Stimulated activated CD8-positive, alpha-beta memory T cell treated with anti-CD3 and anti-CD28 coated beads, Interleukin-15, amount 100 ng/mL, for 4 hours (primary cell): ENCODE results near the gene NAT14.

Experiments used
- DNase-seq, 2 donors: peaks; one replicate each; pipeline ENCODE4 v3.0.0-alpha.2; 2020; ENCODE audit warnings: low read depth in 2 of 2

NAT14 gene

DNA sequence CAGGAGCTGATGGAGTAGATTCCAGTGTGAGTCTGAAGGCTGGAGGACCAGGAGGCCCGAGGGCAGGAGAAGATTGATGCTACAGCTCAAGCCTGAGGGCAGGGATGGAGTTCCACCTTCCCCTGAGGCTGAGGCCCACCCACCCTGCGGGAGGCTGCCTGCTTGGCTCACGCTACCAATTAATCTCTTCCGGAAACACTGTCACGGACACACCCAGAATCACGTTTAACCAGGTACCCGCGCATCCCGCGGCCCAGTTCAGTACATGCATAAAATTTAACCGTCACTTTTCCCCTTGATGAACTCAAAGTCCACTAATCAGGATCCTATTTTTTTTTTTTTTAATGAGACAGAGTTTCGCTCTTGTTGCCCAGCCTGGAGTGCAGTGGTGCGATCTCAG lies 13.7 kb upstream of the NAT14 start:
- no peak for DNase-seq

- no peak for DNase-seq
Observed at GRCh38 chr19:55472463-55472862, 12.5 kb upstream of the NAT14 start.

DNA sequence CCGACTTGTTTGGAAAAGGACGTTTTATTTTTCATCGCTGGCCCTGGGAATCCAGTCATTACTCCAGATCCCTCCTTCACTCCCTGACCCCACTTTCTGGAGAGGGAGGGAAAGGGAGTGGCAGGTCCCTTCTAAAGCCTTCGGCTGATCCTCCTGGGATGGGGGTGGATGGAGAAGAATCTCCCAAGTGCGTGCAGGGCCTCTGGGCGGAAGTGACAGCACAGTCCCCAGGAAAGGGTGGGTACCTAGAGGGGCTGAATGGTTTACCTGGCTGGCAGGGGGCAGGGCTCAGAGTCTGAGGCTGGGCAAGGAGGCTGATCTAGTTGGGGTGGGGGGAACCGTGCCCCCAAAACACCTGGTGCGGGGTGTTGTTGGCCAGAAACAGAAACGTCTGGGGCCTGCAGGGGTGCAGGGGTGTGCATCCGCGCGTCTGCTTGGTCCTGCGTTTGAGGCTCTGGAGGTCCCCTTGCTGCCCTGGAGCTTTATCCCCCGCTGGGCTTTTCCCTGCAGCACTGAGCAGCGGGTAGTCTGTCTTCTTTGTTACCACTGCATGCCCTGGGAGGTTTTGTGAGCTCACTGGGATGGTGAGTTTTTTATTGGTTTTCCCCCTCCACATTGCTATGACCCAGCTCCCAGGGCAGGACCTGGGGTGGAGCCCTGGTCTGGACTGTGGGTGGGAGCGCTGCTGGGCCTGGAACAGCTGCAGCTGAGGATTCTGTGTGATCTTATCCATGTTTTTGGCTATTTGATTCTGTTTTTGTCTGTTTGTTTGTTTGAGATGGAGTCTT lies 11.6 kb upstream of the NAT14 start:
- DNase-seq: no peak

- no peak for DNase-seq
Observed at GRCh38 chr19:55474269-55475265, 10.4 kb upstream of the NAT14 start.

DNA sequence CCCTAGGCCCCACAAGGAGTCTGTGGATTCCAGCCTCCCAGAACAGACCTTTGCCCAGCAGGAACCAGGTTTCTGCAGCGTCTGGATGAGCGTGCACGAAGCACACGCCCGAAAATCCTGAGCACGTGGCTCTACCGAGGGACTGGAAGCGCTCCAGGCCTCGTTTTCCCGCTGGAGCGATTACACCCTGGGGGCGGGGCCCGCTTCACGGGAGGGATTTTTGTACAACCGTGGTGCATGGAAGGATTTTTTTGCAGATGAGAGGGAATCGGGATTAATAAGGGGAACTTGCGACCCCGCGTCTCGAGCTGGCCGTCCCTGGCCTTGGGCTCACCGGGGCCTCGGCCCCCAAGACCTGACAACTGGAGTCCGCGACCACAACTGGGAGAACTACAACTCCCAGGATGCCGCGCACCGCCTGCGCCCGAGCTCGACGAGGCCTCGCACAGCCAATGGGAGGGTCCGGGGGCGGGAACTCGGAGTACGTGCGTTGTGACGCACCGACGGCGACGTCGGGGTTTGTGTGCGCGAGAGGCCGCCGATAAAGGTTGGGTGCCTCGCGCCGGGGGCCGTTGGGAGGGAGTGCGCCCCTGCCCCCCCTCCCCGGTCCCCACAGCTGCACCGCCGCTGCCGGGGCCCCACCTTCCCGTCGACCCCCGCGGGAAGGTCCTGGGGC lies 8.8 kb upstream of the NAT14 start, which contains the start of gene ZNF628:
Gene ZNF628, plus strand, starts transcription at position 518 of the 676 bp plus-strand sequence. CDS start 3,294 bp downstream, outside the sequence.
- DNase-seq: peak; percentile 95 to 96

GRCh38 chr19:55477905-55478304 lies 7.1 kb upstream of the NAT14 start:
- DNase-seq: no peak

DNA sequence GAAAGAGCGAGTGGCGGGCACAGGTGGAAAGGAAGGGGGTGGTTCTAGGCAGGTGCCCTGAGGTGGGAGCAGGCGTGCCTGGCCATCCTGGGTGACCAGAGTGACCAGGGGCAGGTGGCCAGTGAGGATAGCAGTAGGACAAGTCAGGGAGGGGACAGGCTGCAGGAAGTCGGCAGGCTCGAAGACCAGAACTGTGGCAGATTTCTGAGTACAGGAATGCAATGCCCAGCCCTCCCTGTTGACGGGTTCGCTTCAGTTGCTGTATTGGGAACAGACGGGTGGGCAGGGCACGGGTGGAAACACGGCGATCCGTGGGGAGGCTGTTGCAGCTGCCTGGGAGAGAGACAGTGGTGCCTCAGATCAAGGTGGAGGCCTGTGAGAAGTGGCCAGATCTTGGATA lies 6.6 kb upstream of the NAT14 start:
- DNase-seq: no peak

GRCh38 chr19:55479045-55479444 lies 5.9 kb upstream of the NAT14 start:
- DNase-seq: no peak

GRCh38 chr19:55479451-55480230 lies 5.3 kb upstream of the NAT14 start:
- DNase-seq: no peak

DNA sequence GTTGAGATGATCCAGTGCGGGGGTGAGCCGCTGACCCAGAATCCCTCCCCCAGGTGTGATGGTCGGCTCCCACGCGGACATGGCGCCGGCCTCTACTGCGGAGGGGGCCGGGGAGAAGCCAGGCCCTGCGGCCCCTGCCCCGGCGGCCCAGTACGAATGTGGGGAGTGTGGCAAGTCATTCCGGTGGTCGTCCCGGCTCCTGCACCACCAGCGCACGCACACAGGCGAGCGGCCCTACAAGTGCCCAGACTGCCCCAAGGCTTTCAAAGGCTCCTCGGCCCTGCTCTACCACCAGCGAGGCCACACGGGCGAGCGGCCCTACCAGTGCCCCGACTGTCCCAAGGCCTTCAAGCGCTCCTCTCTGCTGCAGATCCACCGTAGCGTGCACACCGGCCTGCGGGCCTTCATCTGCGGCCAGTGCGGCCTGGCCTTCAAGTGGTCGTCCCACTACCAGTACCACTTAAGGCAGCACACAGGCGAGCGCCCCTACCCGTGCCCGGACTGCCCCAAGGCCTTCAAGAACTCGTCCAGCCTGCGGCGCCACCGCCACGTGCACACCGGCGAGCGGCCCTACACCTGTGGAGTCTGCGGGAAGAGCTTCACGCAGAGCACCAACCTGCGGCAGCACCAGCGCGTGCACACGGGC lies 3.7 kb upstream of the NAT14 start:
- DNase-seq: no peak

DNA sequence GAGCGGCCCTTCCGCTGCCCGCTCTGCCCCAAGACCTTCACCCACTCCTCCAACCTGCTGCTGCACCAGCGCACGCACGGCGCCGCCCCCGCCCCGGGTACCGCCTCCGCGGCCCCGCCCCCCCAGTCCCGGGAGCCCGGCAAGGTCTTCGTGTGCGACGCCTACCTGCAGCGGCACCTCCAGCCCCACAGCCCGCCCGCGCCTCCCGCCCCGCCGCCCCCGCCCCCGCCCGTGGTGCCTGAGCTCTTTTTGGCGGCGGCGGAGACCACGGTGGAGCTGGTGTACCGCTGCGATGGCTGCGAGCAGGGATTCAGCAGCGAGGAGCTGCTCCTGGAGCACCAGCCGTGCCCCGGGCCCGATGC lies 3.2 kb upstream of the NAT14 start:
- no peak for DNase-seq

DNA sequence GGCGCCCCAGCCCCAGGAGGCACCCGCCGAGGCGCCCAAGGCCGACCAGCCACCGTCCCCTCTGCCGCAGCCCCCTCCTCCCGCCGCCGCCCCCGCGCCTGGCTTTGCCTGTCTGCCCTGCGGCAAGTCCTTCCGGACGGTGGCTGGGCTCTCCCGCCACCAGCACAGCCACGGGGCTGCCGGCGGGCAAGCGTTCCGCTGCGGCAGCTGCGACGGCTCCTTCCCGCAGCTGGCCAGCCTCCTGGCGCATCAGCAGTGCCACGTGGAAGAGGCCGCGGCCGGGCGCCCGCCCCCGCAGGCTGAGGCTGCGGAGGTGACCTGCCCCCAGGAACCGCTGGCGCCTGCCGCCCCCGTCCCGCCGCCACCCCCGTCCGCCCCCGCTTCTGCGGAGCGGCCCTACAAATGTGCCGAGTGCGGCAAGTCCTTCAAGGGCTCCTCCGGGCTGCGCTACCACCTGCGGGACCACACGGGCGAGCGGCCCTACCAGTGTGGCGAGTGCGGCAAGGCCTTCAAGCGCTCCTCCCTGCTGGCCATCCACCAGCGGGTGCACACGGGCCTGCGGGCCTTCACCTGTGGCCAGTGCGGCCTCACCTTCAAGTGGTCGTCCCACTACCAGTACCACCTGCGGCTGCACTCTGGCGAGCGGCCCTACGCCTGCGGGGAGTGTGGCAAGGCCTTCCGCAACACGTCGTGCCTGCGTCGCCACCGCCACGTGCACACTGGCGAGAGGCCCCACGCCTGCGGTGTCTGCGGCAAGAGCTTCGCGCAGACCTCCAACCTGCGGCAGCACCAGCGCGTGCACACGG lies 2.6 kb upstream of the NAT14 start:
- no peak for DNase-seq

DNA sequence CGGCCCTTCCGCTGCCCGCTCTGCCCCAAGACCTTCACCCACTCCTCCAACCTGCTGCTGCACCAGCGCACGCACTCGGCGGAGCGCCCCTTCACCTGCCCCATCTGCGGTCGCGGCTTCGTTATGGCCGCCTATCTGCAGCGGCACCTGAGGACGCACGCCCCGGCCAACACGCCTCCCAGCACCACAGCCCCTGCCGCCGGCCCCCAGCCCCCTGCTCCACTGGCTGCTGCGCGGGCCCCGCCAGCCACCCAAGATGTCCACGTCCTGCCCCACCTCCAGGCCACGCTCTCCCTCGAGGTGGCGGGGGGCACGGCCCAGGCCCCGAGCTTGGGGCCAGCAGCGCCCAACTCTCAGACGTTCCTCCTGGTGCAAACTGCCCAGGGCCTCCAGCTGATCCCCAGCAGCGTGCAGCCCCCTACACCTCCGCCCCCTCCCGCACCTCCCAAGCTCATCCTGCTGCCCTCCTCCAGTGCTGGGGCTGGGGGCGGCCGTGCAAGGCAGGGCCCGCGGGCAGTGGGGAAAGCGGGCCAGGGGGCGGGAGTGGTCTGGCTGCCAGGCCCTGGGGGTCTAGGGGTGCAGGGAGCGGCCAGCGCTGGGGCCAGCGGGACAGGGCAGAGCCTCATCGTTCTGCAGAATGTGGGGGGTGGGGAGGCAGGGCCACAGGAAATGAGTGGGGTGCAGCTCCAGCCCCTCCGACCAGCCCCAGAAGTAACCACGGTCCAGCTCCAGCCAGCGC lies 1.9 kb upstream of the NAT14 start:
- no peak for DNase-seq

- DNase-seq: no peak
Observed at GRCh38 chr19:55483706-55484592, 1.0 kb upstream of the NAT14 start.

DNA sequence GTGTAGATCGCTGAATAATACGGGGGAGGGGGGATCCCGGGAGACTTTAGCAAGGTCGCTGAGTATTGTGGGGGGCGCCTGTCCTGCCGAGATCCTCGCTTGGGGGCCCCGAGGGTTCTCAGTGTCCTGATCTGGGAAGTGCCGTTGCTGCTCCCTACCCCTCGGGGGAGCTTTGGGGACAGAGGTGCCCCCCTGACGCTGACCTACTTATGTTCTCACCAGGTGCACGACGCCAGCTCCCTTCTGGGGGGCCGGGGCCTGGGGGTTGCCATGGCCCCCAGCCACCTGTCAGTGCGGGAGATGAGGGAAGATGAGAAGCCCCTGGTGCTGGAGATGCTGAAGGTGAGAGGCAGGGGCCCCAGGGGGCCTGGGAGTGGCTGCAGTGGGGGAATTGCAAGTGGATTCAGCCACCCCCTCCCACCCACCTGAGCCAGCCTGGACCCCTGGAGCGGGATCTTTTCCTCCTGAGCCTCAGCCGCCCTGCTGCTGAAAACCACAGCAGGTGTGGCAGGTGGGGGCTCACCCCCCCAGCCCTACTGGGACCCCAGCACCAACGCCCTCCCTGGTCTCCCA lies 537 bp downstream of the NAT14 start:
- DNase-seq: no peak

DNA sequence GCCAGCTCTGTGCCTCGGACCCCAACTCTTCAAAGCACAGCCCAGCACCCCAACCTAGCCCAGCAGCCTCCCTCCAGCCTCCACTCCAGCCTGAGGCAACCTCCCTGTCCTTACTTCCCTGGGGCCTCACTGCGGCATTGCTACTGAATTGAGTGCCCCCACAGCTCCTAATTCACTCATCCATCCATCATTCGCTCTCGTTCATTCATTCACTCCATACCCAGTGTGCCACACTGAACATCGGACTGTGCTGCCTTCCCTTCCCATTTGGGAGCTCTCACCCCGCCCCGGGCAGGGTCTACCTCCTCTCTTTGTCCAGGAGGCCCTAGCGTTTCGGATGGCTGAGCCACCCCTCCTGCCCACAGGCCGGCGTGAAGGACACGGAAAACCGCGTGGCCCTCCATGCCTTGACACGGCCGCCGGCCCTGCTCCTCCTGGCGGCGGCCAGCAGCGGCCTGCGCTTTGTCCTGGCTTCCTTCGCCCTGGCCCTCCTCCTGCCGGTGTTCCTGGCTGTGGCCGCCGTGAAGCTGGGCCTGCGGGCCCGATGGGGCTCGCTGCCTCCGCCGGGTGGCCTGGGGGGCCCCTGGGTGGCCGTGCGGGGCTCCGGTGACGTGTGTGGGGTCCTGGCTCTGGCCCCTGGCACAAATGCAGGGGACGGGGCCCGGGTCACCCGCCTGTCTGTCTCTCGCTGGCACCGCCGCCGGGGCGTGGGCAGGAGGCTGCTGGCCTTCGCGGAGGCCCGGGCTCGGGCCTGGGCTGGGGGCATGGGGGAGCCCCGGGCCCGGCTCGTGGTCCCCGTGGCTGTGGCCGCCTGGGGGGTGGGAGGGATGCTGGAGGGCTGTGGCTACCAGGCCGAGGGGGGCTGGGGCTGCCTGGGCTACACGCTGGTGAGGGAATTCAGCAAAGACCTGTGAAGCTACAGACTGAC lies 1.3 kb downstream of the NAT14 start:
- DNase-seq: no peak
